H1 (cell line): Measurements from ENCODE around the gene TACC2. TPM values are rescaled to one million over a fixed set of nuclear protein-coding genes. Genes with fewer than 3 reads are reported as not detected.

Source experiments
- CTCF ChIA-PET: fragments of 300-600 bp; sonication (Branson Sonifier 250); formaldehyde crosslinking; loops from one replicate; lab custom pipeline; 2021; ENCODE audit not compliant: partially characterized antibody; lab: Charles Lee
- POLR2A ChIA-PET: fragments of 300-600 bp; sonication (Branson Sonifier 250); formaldehyde crosslinking; loops from one replicate; lab custom pipeline; 2021; ENCODE audit warnings: inconsistent platforms; ENCODE audit not compliant: partially characterized antibody; lab: Charles Lee
- DNase-seq, 2 experiments: peaks; one replicate each; pipeline versions ENCODE4 v3.0.0 to v3.0.0-alpha.2; 2010 to 2022; ENCODE audit warnings: low spot score in 2 of 2, low read depth in 1 of 2, mixed read lengths in 1 of 2
- FAIRE-seq: peaks from 2 replicates; lab custom pipeline; 2011; peaks lifted over from hg19 to GRCh38; lab: Jason Lieb, UNC
- H2AFZ ChIP-seq: 2 replicates; pipeline ENCODE4 v1.8.1; 2012; ENCODE audit warnings: low read length, inconsistent platforms
- H2AK5ac ChIP-seq: 2 replicates; pipeline ENCODE4 v1.6.1; 2013; ENCODE audit warnings: low read depth, low read length
- H2BK120ac ChIP-seq: replicated peaks from 2 replicates; pipeline ENCODE3; 2013; ENCODE audit warnings: low read depth, low read length, inconsistent platforms
- H2BK12ac ChIP-seq: 2 replicates; pipeline ENCODE4 v1.6.1; 2013; ENCODE audit warnings: low read depth, low read length
- H2BK15ac ChIP-seq: 2 replicates; pipeline ENCODE4 v1.6.1; 2013; ENCODE audit warnings: low read length
- H2BK20ac ChIP-seq: 2 replicates; pipeline ENCODE4 v1.6.1; 2013; ENCODE audit warnings: low read length
- H2BK5ac ChIP-seq: 2 replicates; pipeline ENCODE4 v1.6.1; 2013; ENCODE audit warnings: low read depth, low read length
- H3K14ac ChIP-seq: 2 replicates; pipeline ENCODE4 v1.6.1; 2013; ENCODE audit warnings: inconsistent platforms; ENCODE audit not compliant: insufficient read length
- H3K18ac ChIP-seq: 2 replicates; pipeline ENCODE4 v1.6.1; 2013; ENCODE audit warnings: low read length; ENCODE audit errors: extremely low read depth
- H3K23ac ChIP-seq: 2 replicates; pipeline ENCODE4 v1.6.1; 2013; ENCODE audit warnings: inconsistent platforms; ENCODE audit not compliant: insufficient read length
- H3K23me2 ChIP-seq: 2 replicates; pipeline ENCODE4 v1.6.1; 2013; ENCODE audit warnings: low read depth, low read length
- H3K27ac ChIP-seq: 2 replicates; pipeline ENCODE4 v1.6.1; 2011; ENCODE audit warnings: low read depth, low read length, inconsistent platforms
- H3K27me3 ChIP-seq, 4 experiments: replicated peaks in 1 of 4; 1 replicate in 1 of 4; 2 replicates in 3 of 4; pipeline versions ENCODE4 v1.6.1 to v1.8.1; 2011 to 2013; ENCODE audit warnings: low read length in 3 of 4, mild to moderate bottlenecking in 3 of 4, inconsistent platforms in 2 of 4, mixed read lengths in 2 of 4, moderate library complexity in 1 of 4; ENCODE audit not compliant: control insufficient read depth in 3 of 4, insufficient read depth in 3 of 4; ENCODE audit errors: extremely low read depth in 1 of 4
- H3K36me3 ChIP-seq, 4 experiments: 2 replicates each; pipeline versions ENCODE4 v1.6.1 to v1.8.1; 2011 to 2013; ENCODE audit warnings: mild to moderate bottlenecking in 4 of 4, low read length in 3 of 4, moderate library complexity in 2 of 4, control low read depth in 1 of 4, inconsistent platforms in 1 of 4; ENCODE audit not compliant: insufficient read depth in 4 of 4, control insufficient read depth in 2 of 4
- H3K4ac ChIP-seq: replicated peaks from 2 replicates; pipeline ENCODE3; 2013; ENCODE audit warnings: low read length, low read depth, mixed read lengths, inconsistent platforms; ENCODE audit not compliant: insufficient read length
- H3K4me1 ChIP-seq, 4 experiments: replicated peaks in 1 of 4; 1 replicate in 1 of 4; 2 replicates in 3 of 4; pipeline versions ENCODE4 v1.6.1 to v1.8.1; 2011 to 2013; ENCODE audit warnings: low read length in 3 of 4, inconsistent platforms in 2 of 4, mixed read lengths in 1 of 4; ENCODE audit not compliant: insufficient read depth in 4 of 4, control insufficient read depth in 3 of 4
- H3K4me2 ChIP-seq, 2 experiments: 2 replicates each; pipeline versions ENCODE4 v1.6.1 to v1.8.1; 2011 to 2013; ENCODE audit warnings: low read depth in 2 of 2, low read length in 2 of 2, control low read depth in 1 of 2, inconsistent platforms in 1 of 2, mild to moderate bottlenecking in 1 of 2; ENCODE audit not compliant: insufficient read depth in 1 of 2
- H3K4me3 ChIP-seq, 4 experiments: fragments of 200-600, 300-600 bp in 1 of 4; sonication (generic), shearing (Covaris generic), sonication (Bioruptor Twin) in 1 of 4; 2 replicates each; pipeline versions ENCODE4 v1.5.1 to v1.8.1; 2011 to 2016; ENCODE audit warnings: low read length in 4 of 4, low read depth in 3 of 4, control low read depth in 2 of 4, inconsistent platforms in 2 of 4, mild to moderate bottlenecking in 2 of 4, mixed read lengths in 1 of 4, moderate library complexity in 1 of 4; ENCODE audit not compliant: insufficient read depth in 2 of 4; ENCODE audit errors: extremely low read depth in 1 of 4
- H3K56ac ChIP-seq: replicated peaks from 2 replicates; pipeline ENCODE3; 2013; ENCODE audit warnings: low read depth, mild to moderate bottlenecking, mixed read lengths, low read length, inconsistent platforms; ENCODE audit not compliant: insufficient read length
- H3K79me1 ChIP-seq: 2 replicates; pipeline ENCODE4 v1.6.1; 2013; ENCODE audit warnings: low read depth, low read length, control low read depth
- H3K79me2 ChIP-seq, 2 experiments: 2 replicates each; pipeline versions ENCODE4 v1.6.1 to v1.8.1; 2012 to 2013; ENCODE audit warnings: low read length in 2 of 2, mild to moderate bottlenecking in 2 of 2, inconsistent platforms in 1 of 2; ENCODE audit not compliant: insufficient read depth in 2 of 2, control insufficient read depth in 1 of 2
- H3K9ac ChIP-seq, 4 experiments: replicated peaks in 1 of 4; 1 replicate in 1 of 4; 2 replicates in 3 of 4; pipeline versions ENCODE4 v1.6.1 to v1.8.1; 2011 to 2013; ENCODE audit warnings: low read depth in 3 of 4, low read length in 3 of 4, control low read depth in 2 of 4, mild to moderate bottlenecking in 2 of 4, moderate library complexity in 2 of 4, inconsistent platforms in 1 of 4; ENCODE audit errors: extremely low read depth in 1 of 4
- H3K9me3 ChIP-seq, 2 experiments: 2 replicates each; pipeline versions ENCODE4 v1.6.1 to v1.8.1; 2012 to 2013; ENCODE audit warnings: mild to moderate bottlenecking in 2 of 2, moderate library complexity in 2 of 2, control low read depth in 1 of 2, inconsistent platforms in 1 of 2, low read depth in 1 of 2, low read length in 1 of 2, mixed read lengths in 1 of 2; ENCODE audit not compliant: insufficient read depth in 2 of 2
- H4K20me1 ChIP-seq, 2 experiments: replicated peaks in 1 of 2; 2 replicates each; pipeline versions ENCODE3 to v1.8.1; 2011 to 2013; ENCODE audit warnings: inconsistent platforms in 2 of 2, low read length in 2 of 2, mild to moderate bottlenecking in 1 of 2; ENCODE audit not compliant: insufficient read depth in 2 of 2, control insufficient read depth in 1 of 2
- H4K5ac ChIP-seq: 2 replicates; pipeline ENCODE4 v1.6.1; 2013; ENCODE audit warnings: low read length, low read depth, mixed read lengths, inconsistent platforms; ENCODE audit not compliant: insufficient read length
- H4K8ac ChIP-seq: 2 replicates; pipeline ENCODE4 v1.8.0; 2013; ENCODE audit warnings: mild to moderate bottlenecking, moderate library complexity, low read length, inconsistent platforms; ENCODE audit not compliant: insufficient read depth; ENCODE audit errors: extremely low read depth
- H4K91ac ChIP-seq: replicated peaks from 2 replicates; pipeline ENCODE3; 2013; ENCODE audit warnings: low read length, mixed read lengths, inconsistent platforms; ENCODE audit not compliant: insufficient read length
- BCL11A ChIP-seq, 2 experiments: IDR thresholded peaks; one replicate each; pipeline ENCODE4 v1.6.1; 2011; ENCODE audit warnings: low read depth in 2 of 2, low read length in 2 of 2, mild to moderate bottlenecking in 2 of 2
- FOSL1 ChIP-seq: IDR thresholded peaks from 2 replicates; pipeline ENCODE4 v1.6.1; 2011; ENCODE audit warnings: mild to moderate bottlenecking, low read depth, low read length, moderate library complexity; ENCODE audit not compliant: insufficient read depth
- GABPA ChIP-seq: IDR thresholded peaks from 2 replicates; pipeline ENCODE4 v1.6.1; 2011; ENCODE audit warnings: mild to moderate bottlenecking, low read length, moderate library complexity, borderline replicate concordance; ENCODE audit not compliant: insufficient read depth
- POLR2A ChIP-seq, 2 experiments: IDR thresholded peaks; 1 replicate in 1 of 2; 2 replicates in 1 of 2; pipeline ENCODE4 v1.6.1; 2011; ENCODE audit warnings: low read depth in 2 of 2, low read length in 2 of 2, mild to moderate bottlenecking in 2 of 2; ENCODE audit errors: control extremely low read depth in 1 of 2
- RXRA ChIP-seq: IDR thresholded peaks from 2 replicates; pipeline ENCODE4 v1.6.1; 2011; ENCODE audit warnings: low read depth, mild to moderate bottlenecking, low read length, moderate library complexity; ENCODE audit not compliant: insufficient read depth
- SP2 ChIP-seq: IDR thresholded peaks from 2 replicates; pipeline ENCODE4 v1.6.1; 2012; ENCODE audit warnings: mild to moderate bottlenecking, low read length, inconsistent platforms
- ZNF274 ChIP-seq: IDR thresholded peaks from 2 replicates; pipeline ENCODE4 v1.7.0; 2012; ENCODE audit warnings: low read length, borderline replicate concordance; ENCODE audit errors: extremely low read depth
- WGBS, 2 experiments: shearing (Covaris generic) in 1 of 2; methylation state at CpG; one replicate each; pipeline versions ENCODE4 v1.1.6 to v1.1.7; 2013 to 2015; ENCODE audit warnings: low lambda C conversion rate in 2 of 2, mixed read lengths in 2 of 2, inconsistent platforms in 1 of 2, low coverage in 1 of 2, missing lambda C conversion rate in 1 of 2; ENCODE audit not compliant: insufficient replicate concordance in 2 of 2, insufficient coverage in 1 of 2, insufficient read length in 1 of 2; ENCODE audit errors: extremely low coverage in 1 of 2, missing lambda C conversion rate in 1 of 2; 5-methylcytosine and 5-hydroxymethylcytosine counted together
- polyA plus RNA-seq, 7 experiments: library from polyadenylated mRNA; depleted of rRNA in 3 of 7; stranded (reverse) in 5 of 7; unstranded in 2 of 7; fragments of >200 nt in 5 of 7; fragments of 200-250 nt in 2 of 7; gene quantifications; 1 replicate in 5 of 7; 2 replicates in 1 of 7; 4 replicates in 1 of 7; pipeline versions ENCODE4 v1.2.1 to v1.2.3, GENCODE V29; 2011 to 2013; ENCODE audit warnings: missing spikeins in 2 of 7, mixed read lengths in 2 of 7
- total RNA-seq: library from RNA; stranded (reverse); fragmentation: NEBNext Ultra II Directional; extraction: Animal tissue kit (Norgen Biotek cat#: 25700); gene quantifications from 2 replicates; pipeline ENCODE4 v1.2.1, GENCODE V29; 2021

Gene TACC2
- total and polyA plus RNA-seq, 2 of the 8 experiments (the other 6 are each of a cell fraction or from before 2014, with no cell fraction given) = 21.2 to 46.6 TPM

- Histone ChIP-seq H3K9me3 (no peaks in the 10 kb centered on the region; a peak in 1 of 4 replicates), H4K5ac (no peak overlapping the region), H3K9ac (no peak overlapping the region), H3K27me3 (no peaks in the 10 kb centered on the region), H2BK20ac (no peak overlapping the region), H4K20me1 (peaks cover 3 to 11% of the 10 kb centered on the region in 2 experiments), H2BK5ac (no peak overlapping the region), H3K4me3 (no peak overlapping the region), H3K4me1 (0 out of 7 replicates have a peak, but pooled peaks cover 0 to 3% (median 0%) of the 10 kb centered on the region in 4 experiments), H3K23ac (no peak overlapping the region), H4K91ac (no peak overlapping the region)
- no peak for DNase-seq
- no peak for TF ChIP-seq BCL11A (IDR thresholded peaks at IDR 0.05; ENCODE audit: low read depth in 2 of 2, low read length in 2 of 2)
- TF ChIP-seq SP2 = no peak
- no peak for TF ChIP-seq ZNF274
- no peak for TF ChIP-seq RXRA
- no peak for TF ChIP-seq POLR2A (IDR thresholded peaks at IDR 0.05; ENCODE audit: control extremely low read depth in 1 of 2, low read depth in 2 of 2, low read length in 2 of 2)
- no peak for TF ChIP-seq FOSL1
- TF ChIP-seq GABPA = no peak
- TF ChIP-seq, all 59 proteins: peak for 0
- ChIA-PET CTCF (interaction anchor here (0.7 kb wide), 1 partner anchor 59 kb away, joined by 4 read pairs; no protein-coding TSS in a partner anchor), POLR2A (no interaction called here)
- WGBS, 2 experiments = 96% methylated on average over 9 of the region's 9 CpGs; no CpG with 5 or more reads in 1 of the 2 experiments
- Histone ChIP-seq H4K8ac (no peak overlapping the region), H3K79me1 (peaks cover 18% of the 10 kb centered on the region), H2AFZ (no peak overlapping the region), H3K14ac (no peak overlapping the region), H3K4me2 (no peak overlapping the region), H3K79me2 (peaks cover 0 to 23% of the 10 kb centered on the region in 2 experiments; a peak in 1 of 4 replicates), H3K18ac (no peak overlapping the region), H3K56ac (no peak overlapping the region), H2BK15ac (no peak overlapping the region), H3K23me2 (no peaks in the 10 kb centered on the region), H3K36me3 (peaks cover 5 to 19% (median 14%) of the 10 kb centered on the region in 4 experiments; a peak in 6 of 8 replicates), H3K4ac (no peak overlapping the region), H3K27ac (no peak overlapping the region), H2BK12ac (no peak overlapping the region), H2AK5ac (no peak overlapping the region), H2BK120ac (no peak overlapping the region)
- FAIRE-seq = no peak
These were observed 212.4 kb downstream of the TACC2 start for GRCh38 chr10:122201401-122201800.
